GM12865 (cell line): ENCODE results near the gene AFG3L2.

ENCODE experiments used
- DNase-seq: peaks from one replicate; pipeline ENCODE4 v3.0.0; 2010; ENCODE audit warnings: low read depth
- H3K4me3 ChIP-seq: 2 replicates; pipeline ENCODE4 v1.5.1; 2011; ENCODE audit warnings: mild to moderate bottlenecking, low read depth, low read length, control low read depth
- TF ChIP-seq, protein P1 (sequence below): IDR thresholded peaks from 2 replicates; pipeline ENCODE4 v1.5.1; 2011; ENCODE audit warnings: low read length, control low read depth, low read depth, inconsistent platforms; ENCODE audit not compliant: insufficient read depth; ENCODE audit errors: missing control alignments

AFG3L2 gene

DNA sequence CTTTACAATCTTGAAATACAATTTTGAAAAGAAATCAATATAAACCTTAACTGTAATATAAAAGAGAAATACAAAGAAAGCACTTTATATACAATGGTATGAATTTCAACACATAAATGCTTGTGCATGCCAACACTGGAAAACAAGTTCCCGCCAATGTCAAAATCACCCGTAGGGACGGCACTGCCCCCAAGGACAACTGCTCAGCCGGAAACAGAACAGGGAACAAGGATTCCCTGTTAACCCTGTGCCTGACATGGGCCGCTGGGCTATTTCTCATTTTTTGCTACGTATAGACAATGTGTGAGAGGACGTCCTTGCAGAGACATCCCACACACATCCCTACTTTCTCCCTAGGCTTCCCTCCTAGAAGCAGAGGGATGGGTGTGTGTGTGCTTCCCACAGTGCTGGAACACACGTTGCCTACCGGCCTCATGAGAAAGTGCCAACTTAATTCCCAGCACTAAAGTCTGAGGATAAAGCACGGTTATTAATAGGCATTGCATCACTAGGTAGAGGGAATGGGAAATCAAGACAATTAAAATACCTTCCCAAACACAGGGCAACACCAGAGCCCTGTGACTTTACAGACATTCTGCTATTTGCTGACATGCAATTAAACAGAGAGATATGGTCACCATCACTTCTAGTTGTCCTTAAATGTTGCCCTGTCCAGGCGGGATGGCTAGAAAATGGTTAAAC is 14.4 kb downstream of the AFG3L2 start:
- TF ChIP-seq, protein P1, sequence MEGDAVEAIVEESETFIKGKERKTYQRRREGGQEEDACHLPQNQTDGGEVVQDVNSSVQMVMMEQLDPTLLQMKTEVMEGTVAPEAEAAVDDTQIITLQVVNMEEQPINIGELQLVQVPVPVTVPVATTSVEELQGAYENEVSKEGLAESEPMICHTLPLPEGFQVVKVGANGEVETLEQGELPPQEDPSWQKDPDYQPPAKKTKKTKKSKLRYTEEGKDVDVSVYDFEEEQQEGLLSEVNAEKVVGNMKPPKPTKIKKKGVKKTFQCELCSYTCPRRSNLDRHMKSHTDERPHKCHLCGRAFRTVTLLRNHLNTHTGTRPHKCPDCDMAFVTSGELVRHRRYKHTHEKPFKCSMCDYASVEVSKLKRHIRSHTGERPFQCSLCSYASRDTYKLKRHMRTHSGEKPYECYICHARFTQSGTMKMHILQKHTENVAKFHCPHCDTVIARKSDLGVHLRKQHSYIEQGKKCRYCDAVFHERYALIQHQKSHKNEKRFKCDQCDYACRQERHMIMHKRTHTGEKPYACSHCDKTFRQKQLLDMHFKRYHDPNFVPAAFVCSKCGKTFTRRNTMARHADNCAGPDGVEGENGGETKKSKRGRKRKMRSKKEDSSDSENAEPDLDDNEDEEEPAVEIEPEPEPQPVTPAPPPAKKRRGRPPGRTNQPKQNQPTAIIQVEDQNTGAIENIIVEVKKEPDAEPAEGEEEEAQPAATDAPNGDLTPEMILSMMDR: no peak
- DNase-seq: no peak

DNA sequence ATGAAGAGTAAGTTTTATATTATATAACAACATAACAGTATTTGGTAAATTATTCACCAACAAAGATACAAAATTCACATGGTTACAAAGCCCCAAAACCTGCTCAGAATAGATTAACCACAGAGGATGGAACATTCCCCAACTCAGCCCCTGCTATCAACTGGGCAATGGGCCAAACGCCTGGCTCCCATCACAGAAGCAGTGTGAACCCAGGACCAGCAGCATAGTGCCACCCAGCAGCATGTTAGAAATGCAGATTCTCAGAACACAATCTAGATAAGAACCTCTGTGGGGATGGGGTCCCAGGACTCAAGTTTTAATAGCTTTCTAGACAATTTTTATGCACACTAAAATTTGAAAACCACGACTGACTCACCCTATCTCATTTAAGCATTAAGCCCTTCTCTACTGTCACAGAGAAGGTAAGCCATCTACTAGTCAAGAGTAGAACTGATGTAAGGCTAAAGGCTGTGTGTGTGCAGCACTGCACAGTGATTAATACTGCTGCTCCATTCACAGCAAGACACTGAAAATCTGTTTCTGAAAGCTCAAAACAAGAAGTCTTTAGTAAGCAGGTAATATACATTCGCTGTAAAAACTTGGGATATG is 15.2 kb downstream of the AFG3L2 start:
- H3K4me3 ChIP-seq: no peak overlapping the region
- no peak for DNase-seq
- TF ChIP-seq, protein P1: no peak

More for the DNA sequence above, 14.4 kb downstream of the AFG3L2 start:
- H3K4me3 ChIP-seq: no peak overlapping the region

DNA sequence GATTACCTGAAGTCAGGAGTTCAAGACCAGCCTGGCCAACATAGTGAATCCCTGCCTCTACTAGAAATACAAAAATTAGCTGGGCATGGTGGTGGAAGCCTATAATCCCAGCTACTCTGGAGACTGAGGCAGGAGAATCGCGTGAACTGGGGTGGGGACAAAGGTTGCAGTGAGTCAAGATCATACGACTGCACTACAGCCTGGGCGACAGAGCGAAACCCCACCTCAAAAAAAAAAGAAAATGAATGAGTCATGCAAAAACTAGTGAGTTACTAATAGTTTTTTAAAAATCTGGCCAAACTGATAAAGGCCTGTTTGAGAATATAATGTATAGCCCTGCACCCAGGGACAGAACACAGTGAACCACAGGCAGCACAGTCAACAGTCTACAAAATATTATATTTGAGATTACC is 17.5 kb downstream of the AFG3L2 start:
- DNase-seq: no peak
- TF ChIP-seq, protein P1: no peak
- no peak overlapping the region for H3K4me3 ChIP-seq

DNA sequence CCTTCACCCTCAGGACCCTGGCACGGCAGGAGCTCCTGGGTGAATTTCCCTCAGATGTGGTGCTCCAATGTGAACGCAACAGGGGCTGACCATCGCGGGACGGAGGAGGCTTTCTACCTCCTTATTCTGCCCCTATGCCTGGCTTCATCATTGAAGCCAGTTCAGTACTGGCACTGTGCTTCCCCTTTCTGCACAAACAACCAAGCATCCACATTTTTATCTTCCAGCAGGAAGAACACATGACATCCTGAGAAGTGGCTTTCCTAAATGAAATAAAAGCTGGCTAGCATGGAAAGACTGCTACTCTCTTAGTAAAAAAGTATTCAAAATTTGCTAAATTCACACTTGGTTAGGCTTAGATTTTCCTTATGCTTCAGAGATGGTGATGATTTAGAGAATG is 24.8 kb downstream of the AFG3L2 start:
- DNase-seq: no peak
- TF ChIP-seq, protein P1: no peak

DNA sequence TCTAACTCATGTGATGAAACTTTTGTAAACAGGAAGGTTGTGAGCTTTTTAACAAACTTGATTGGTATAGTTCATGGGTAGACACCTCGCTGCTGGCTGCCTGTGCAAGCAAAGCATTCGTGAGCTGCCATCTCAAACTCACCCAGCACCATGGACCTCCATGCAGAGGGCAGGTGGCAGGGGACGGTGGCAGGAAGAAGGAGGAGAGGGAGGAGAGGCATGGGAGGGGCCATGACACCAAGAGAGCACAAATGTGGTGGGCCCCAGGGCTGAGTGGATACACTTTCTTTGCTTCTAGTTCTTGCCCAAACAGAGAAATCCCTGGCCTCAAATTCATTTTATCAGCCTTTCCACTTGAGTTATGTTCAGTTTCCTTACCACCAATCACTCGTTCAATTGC is 29.1 kb downstream of the AFG3L2 start:
- no peak overlapping the region for H3K4me3 ChIP-seq
- TF ChIP-seq, protein P1: no peak
- DNase-seq: no peak

More for the DNA sequence above, 24.8 kb downstream of the AFG3L2 start:
- H3K4me3 ChIP-seq: no peak overlapping the region

DNA sequence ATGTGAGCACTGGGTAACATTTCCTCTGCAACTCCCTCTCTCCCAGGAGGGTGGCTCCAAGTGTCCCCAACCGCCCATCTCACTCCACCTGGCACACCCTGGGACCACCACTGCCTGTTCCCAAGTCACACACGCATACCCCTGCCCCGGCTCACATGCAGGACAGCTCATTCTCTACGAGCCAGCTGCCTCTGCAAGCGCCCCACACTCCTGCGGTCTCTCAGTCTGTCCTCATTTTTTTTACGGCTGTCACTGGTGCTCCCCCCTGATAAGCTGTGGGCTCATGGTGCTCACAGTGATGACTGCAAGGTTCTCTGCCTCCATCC is 30.8 kb downstream of the AFG3L2 start:
- no peak for DNase-seq
- TF ChIP-seq, protein P1: no peak
- H3K4me3 ChIP-seq: no peak overlapping the region
